LNCaP clone FGC (cell line): ENCODE measurements around the gene RABGGTB.
"Not testable (repeated sequence)": the region's sequence is repeated elsewhere in the genome, so short reads cannot be mapped to it uniquely, and the experiment has no call there.

Source experiments
- DNase-seq: peaks from one replicate; pipeline ENCODE4 v3.0.0-alpha.2; 2011; ENCODE audit warnings: low read depth
- H3K4me3 ChIP-seq: 2 replicates; pipeline ENCODE4 v1.5.1; 2011; ENCODE audit warnings: mild to moderate bottlenecking, low read depth, low read length, control low read depth
- CTCF ChIP-seq: IDR thresholded peaks from 2 replicates; pipeline ENCODE4 v1.5.1; 2012; ENCODE audit warnings: mild to moderate bottlenecking; ENCODE audit not compliant: control insufficient read depth, insufficient read depth; ENCODE audit errors: extremely low read depth

RABGGTB gene

GRCh38 chr1:75768016-75768415 is 18.0 kb upstream of the RABGGTB start:
- no peak for TF ChIP-seq CTCF
- DNase-seq, result no peak
- H3K4me3 ChIP-seq, result no peak overlapping the region

GRCh38 chr1:75770761-75771160 is 15.3 kb upstream of the RABGGTB start:
- no peak for TF ChIP-seq CTCF
- DNase-seq, result no peak
- H3K4me3 ChIP-seq, result no peak overlapping the region

GRCh38 chr1:75771978-75772377 is 14.1 kb upstream of the RABGGTB start:
- H3K4me3 ChIP-seq, result no peak overlapping the region
- TF ChIP-seq CTCF, result no peak
- no peak for DNase-seq

GRCh38 chr1:75777812-75778211 is 8.2 kb upstream of the RABGGTB start:
- DNase-seq, H3K4me3 ChIP-seq: not testable (repeated sequence)

- not testable (repeated sequence) for DNase-seq, H3K4me3 ChIP-seq
Observed at GRCh38 chr1:75778694-75779093, 7.4 kb upstream of the RABGGTB start.

GRCh38 chr1:75780183-75780582 is 5.9 kb upstream of the RABGGTB start:
- DNase-seq, H3K4me3 ChIP-seq: not testable (repeated sequence)

GRCh38 chr1:75783920-75784319 is 2.1 kb upstream of the RABGGTB start:
- DNase-seq, H3K4me3 ChIP-seq: not testable (repeated sequence)

- no peak for TF ChIP-seq CTCF
- peak overlapping the region; percentile 96 for H3K4me3 ChIP-seq
- DNase-seq, result no peak
Observed at GRCh38 chr1:75785320-75785982, 605 bp upstream of the RABGGTB start.

GRCh38 chr1:75786901-75787493 is 941 bp downstream of the RABGGTB start:
- no peak for DNase-seq
- peak overlapping the region; percentile 96 for H3K4me3 ChIP-seq

More at GRCh38 chr1:75786901-75787493, 941 bp downstream of the RABGGTB start:
- TF ChIP-seq CTCF, result no peak
